Breast epithelium (tissue), 3 donors: ENCODE measurements around the gene GPHB5.

Source experiments
- CTCF ChIP-seq, 3 donors: fragments of 450-650 bp; IDR thresholded peaks; one replicate each; pipeline ENCODE4 v1.5.1; 2016 to 2017; ENCODE audit warnings: antibody characterized with exemption in 3 of 3, mild to moderate bottlenecking in 3 of 3, moderate library complexity in 3 of 3
- POLR2A ChIP-seq: fragments of 450-650 bp; IDR thresholded peaks from one replicate; pipeline ENCODE4 v1.6.1; 2016; ENCODE audit warnings: antibody characterized with exemption, mild to moderate bottlenecking, moderate library complexity

- TF ChIP-seq CTCF (IDR thresholded peaks at IDR 0.05), result no peak
- TF ChIP-seq POLR2A, result no peak
Measured at GRCh38 chr14:63326840-63327239, 8.1 kb upstream of the GPHB5 start.
